NCI-H187 treated with DMSO at 0.1 percent for 48 hours (cell line): Measurements from ENCODE around the gene TMEM219.

ENCODE experiments used
- DNase-seq: peaks from one replicate; lab custom pipeline; 2025; lab: John Stamatoyannopoulos, UW

The TMEM219 gene

GRCh38 chr16:29995324-29995910 is 33.5 kb downstream of the TMEM219 start, which contains the start of gene HIRIP3:
Gene HIRIP3, minus strand, starts transcription at chr16:29995617. Its CDS starts 12 bp downstream, at chr16:29995605.
- peak; percentile 56 for DNase-seq

GRCh38 chr16:29995911-29996765 is 34.3 kb downstream of the TMEM219 start, which contains the start of gene INO80E:
Gene INO80E, plus strand, starts transcription at chr16:29996241. Its CDS starts 70 bp downstream, at chr16:29996311.
- DNase-seq: peak; percentile 38

DNA sequence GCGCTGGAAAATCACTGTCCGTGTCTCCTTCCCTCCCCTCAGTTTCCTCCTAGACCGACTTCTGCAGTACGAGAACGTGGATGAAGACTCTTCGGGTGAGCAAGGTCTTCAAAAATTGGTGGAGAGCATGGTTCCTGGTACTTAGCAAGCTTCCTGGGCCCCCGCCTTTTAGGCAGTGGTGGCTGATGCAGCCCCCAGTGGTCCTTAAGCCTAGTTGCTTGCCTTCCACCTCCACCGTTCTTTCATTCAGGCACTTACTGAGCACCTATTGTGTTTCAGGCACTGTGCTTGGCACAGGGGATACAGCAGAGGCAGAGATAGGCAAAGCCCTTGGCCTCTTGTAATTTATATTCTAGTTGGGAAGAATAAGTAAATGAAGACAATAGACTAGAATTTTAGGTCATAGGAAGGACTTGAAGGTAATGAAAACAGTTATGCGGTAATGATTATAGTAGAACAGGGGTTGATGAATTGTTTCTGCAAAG is 34.9 kb downstream of the TMEM219 start:
- DNase-seq: no peak

DNA sequence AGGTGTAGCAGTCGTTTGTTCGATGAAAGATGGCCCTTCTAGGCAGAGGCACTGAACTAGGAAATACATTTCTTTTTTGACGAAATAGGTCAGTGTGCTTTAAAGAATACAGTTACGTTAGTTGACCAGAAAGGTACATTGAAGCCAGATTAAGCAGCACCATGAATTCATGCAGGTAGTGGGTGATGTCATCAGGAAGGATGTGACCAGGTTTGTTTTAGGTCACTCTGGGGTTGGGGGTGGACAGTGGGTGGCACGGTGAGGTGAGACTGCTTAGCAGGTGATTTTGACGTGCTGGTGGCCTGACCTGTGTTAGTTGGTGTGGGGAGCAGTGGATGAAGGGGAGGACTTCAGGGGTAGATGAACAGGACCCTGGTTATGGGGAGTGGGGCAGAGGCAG is 37.7 kb downstream of the TMEM219 start:
- DNase-seq: no peak

GRCh38 chr16:30000735-30001631 is 39.1 kb downstream of the TMEM219 start:
- DNase-seq: no peak

- DNase-seq: no peak
Measured at GRCh38 chr16:30002614-30003346, 40.9 kb downstream of the TMEM219 start.

DNA sequence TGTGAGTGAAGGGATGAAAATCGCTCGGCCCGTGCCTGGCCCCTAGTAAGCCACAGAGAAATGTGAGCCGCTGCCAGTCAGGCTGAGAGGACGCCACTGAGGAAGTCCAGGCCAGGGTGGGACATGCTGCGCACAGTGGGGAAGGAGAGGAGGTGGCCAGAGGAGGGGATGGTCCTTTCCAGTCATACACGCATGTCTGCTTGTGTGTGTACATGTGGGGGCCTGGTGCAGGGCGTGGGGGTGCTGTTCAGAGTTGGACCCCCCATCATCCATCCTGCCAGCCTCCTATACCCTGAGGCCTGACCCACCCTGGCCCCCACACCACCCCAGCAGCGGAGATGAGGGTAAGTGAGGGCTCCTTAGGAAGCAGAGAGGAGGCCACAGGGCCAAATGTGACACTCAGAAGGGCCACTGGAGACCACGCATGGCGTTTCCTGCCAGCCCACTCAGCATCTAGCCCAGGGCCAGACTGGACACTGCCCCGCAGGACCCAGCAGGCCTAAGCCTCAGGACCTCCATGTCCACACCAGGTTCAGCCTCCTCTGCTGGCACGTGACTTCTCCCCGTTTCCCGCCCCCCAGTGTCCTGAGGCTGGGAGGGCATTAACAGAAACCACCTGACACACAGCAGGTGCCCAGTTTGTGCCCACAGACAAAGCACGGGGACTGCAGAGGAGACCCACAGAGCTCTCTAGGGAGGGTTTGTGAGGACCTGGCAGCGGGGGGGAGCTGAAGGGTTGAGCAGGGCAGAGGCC is 42.0 kb downstream of the TMEM219 start:
- no peak for DNase-seq

DNA sequence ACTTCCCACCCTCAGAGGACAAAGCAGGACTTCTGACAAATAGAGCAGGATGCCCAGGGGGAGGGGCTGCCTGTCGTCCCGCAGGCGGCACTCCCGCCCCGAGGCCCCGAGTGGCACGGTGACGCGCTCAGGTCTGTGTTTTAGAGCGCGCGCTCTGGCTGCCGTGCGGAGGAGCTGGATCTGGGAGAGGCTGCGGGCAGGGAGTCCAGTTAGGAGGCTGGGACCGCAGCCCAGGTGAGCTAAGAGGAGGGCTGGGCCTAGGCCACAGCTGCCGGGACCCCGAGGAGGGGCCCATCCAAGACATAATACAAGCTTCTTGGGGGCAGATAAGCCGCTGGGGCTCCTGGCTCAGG is 42.5 kb downstream of the TMEM219 start:
- DNase-seq: no peak

DNA sequence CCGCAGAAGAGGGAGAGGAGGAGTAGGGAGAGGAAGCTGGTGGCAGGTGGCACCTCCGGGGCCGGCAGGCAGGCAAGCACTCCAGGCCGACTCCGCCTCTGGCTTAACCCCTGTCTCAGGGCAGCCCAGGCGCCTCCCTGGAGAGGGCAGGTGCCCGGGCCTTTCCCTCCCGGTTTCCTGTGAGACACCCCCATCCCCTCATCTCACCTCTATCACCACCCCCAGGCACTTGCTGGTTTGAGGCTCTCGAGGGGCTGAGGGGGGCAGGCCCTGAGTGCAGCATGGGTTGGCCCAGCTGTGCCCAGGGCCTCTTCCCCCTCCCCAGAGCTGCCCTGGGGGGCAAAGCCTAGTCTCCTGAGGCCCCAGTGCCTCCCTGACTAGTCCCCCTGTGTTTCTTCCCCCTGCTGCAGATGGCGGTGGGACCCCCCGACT is 42.9 kb downstream of the TMEM219 start:
- DNase-seq: no peak

- no peak for DNase-seq
Measured at GRCh38 chr16:30005341-30006094, 43.6 kb downstream of the TMEM219 start.

GRCh38 chr16:30006095-30006473 is 44.2 kb downstream of the TMEM219 start:
- no peak for DNase-seq

GRCh38 chr16:30006659-30007377 is 44.9 kb downstream of the TMEM219 start:
- no peak for DNase-seq

DNA sequence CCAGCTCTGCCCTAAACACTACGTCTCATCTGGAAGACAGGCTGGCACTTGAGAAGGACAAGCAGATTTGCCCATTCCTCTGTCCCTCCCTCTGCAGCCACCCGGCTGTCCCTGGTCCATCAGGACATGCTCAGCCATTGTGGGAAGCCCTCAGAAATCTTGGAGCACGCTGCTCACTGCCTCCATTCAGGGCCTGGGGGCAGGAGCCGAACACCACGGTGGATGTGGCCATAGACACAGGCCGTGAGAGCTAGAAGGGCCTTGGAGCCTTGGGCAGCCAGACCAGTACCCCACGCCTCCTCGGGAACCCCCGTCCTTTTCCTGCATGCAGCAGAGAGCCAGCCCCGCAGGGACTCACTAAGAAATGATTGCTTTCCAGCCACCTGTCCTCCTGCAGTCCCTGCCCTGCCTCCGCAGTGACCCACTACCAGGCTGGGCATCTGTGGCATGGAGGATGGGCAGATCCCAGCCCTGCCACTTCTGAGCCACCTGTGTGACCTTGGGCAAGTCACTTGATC is 45.6 kb downstream of the TMEM219 start:
- DNase-seq: no peak

- DNase-seq: no peak
Measured at GRCh38 chr16:30009085-30009862, 47.4 kb downstream of the TMEM219 start.

GRCh38 chr16:30009990-30010843 is 48.3 kb downstream of the TMEM219 start:
- DNase-seq: no peak

DNA sequence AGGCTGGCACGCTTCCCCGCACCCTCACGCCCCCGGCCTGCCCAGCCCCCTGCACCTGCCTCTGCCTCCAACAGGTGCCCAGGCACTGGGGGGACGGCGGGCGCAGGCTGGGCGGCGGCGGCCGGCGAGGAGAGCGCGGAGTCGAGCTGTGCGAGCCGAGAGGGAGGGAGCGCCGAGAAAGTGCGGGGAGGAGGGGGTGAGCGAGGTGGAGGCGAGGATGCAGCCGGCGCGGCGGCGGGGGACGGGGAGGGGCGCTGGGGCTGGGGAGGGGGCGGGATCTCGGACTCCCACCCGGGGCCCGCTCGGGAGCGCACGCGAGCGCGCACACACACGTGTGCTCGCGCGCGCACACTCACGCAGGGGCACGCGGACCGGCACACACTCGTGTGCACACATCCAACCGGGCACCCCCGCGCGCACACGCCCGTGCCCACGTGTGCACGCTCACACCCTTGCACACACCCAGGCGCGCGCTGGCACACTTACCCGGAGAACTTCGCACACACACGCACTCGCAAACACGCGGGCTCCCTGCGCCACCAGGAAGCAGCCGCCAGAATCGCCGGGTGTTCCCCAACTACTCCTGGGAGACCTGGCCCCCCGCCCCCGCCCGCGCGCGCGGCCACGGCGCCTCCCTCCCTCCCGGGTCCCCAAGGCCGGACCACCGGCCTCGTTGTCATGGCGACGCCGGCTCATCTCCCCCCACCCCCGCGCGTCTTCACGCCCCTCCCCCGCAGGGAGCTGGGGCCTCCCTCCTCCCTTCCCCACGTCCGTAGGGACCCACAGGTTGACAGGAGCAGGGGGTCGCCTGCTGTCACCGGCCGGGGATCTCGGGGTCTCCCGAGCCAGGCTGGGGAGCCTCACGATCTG is 49.2 kb downstream of the TMEM219 start, which contains the start of gene DOC2A:
TSS of gene DOC2A (minus strand) at position 184 of the 870 bp plus-strand sequence. CDS start 805 bp downstream, outside the sequence.
- no peak for DNase-seq
